Measurements from ENCODE around the gene CAPN12. TPM values are rescaled to one million over a fixed set of nuclear protein-coding genes. Genes with fewer than 3 reads are reported as not detected.

CAPN12 gene
- polyA plus RNA-seq, 3 donors = 1.8 TPM; not detected in 2

GRCh38 chr19:38718747-38719543 lies 25.3 kb downstream of the CAPN12 start:
- Histone ChIP-seq H3K79me2 (ENCODE audit: insufficient read depth, low read length) (no peaks in the 10 kb centered on the region), H3K4me2 (replicated peaks; ENCODE audit: extremely low read depth, low read length, poor library complexity, severe bottlenecking) (no peak overlapping the region), H3K27me3 (ENCODE audit: control insufficient read depth in 2 of 2, insufficient read depth in 2 of 2, low read length in 2 of 2) (no peaks in the 10 kb centered on the region), H3K36me3 (replicated peaks in 1 of 2; ENCODE audit: control insufficient read depth in 1 of 2, insufficient read depth in 2 of 2, low read length in 2 of 2) (peaks cover 91 to 100% of the 10 kb centered on the region in 2 donors), H4K20me1 (ENCODE audit: insufficient read depth, low read length) (peaks cover 16% of the 10 kb centered on the region), H3K9me3 (replicated peaks in 1 of 2; ENCODE audit: control insufficient read depth in 1 of 2, insufficient read depth in 1 of 2, low read length in 2 of 2) (no peaks in the 10 kb centered on the region), H2AFZ (ENCODE audit: insufficient read depth, low read depth, low read length, poor library complexity, severe bottlenecking) (no peak overlapping the region), H3K9ac (ENCODE audit: insufficient read depth, low read length, poor library complexity, severe bottlenecking) (no peak overlapping the region), H3K27ac (ENCODE audit: low read depth in 1 of 2, low read length in 2 of 2) (peak overlapping the region in 1 of 2 donors; percentile 20), H3K4me3 (replicated peaks in 1 of 3; ENCODE audit: low read depth in 2 of 3, low read length in 3 of 3) (no peak overlapping the region), H3K4me1 (ENCODE audit: control insufficient read depth in 1 of 2, insufficient read depth in 2 of 2, low read length in 2 of 2) (no peaks in the 10 kb centered on the region)
- no peak for TF ChIP-seq CTCF (IDR thresholded peaks at IDR 0.05)
- 84% methylated on average over 23 of the region's 24 CpGs for WGBS (ENCODE audit: insufficient coverage)
- H3K27me3 Mint-ChIP-seq (ENCODE audit: low read depth in 3 of 3) = peaks cover 0 to 1% (median 0%) of the 10 kb centered on the region in 3 donors
- no peaks in the 10 kb centered on the region for H3K9me3 Mint-ChIP-seq
- intact Hi-C loops (cut with micrococcal nuclease) = no loop called here
- no peaks in the 10 kb centered on the region for H3K4me1 Mint-ChIP-seq
- DNase-seq = no peak
- H3K4me3 Mint-ChIP-seq = no peak overlapping the region
- peak overlapping the region in 3 of 7 donors; percentile 42 to 69 (median 65) for H3K27ac Mint-ChIP-seq
- peaks cover 84 to 98% of the 10 kb centered on the region in 2 donors for H3K36me3 Mint-ChIP-seq

GRCh38 chr19:38717855-38718254 lies 26.4 kb downstream of the CAPN12 start:
- intact Hi-C loops (cut with micrococcal nuclease) = no loop called here
- H4K20me1 ChIP-seq (ENCODE audit: insufficient read depth, low read length) = peaks cover 15% of the 10 kb centered on the region
- no peak overlapping the region for H2AFZ ChIP-seq (ENCODE audit: insufficient read depth, low read depth, low read length, poor library complexity, severe bottlenecking)
- peaks cover 88 to 100% of the 10 kb centered on the region in 2 donors for H3K36me3 ChIP-seq (replicated peaks in 1 of 2; ENCODE audit: control insufficient read depth in 1 of 2, insufficient read depth in 2 of 2, low read length in 2 of 2)
- Mint-ChIP-seq H3K27ac (no peak overlapping the region), H3K4me3 (no peak overlapping the region), H3K9me3 (no peaks in the 10 kb centered on the region), H3K4me1 (no peaks in the 10 kb centered on the region), H3K36me3 (peaks cover 82 to 98% of the 10 kb centered on the region in 2 donors), H3K27me3 (ENCODE audit: low read depth in 3 of 3) (no peaks in the 10 kb centered on the region)
- no peak overlapping the region for H3K4me2 ChIP-seq (replicated peaks; ENCODE audit: extremely low read depth, low read length, poor library complexity, severe bottlenecking)
- no peaks in the 10 kb centered on the region for H3K9me3 ChIP-seq (replicated peaks in 1 of 2; ENCODE audit: control insufficient read depth in 1 of 2, insufficient read depth in 1 of 2, low read length in 2 of 2)
- H3K4me1 ChIP-seq (ENCODE audit: control insufficient read depth in 1 of 2, insufficient read depth in 2 of 2, low read length in 2 of 2) = no peaks in the 10 kb centered on the region
- no peaks in the 10 kb centered on the region for H3K79me2 ChIP-seq (ENCODE audit: insufficient read depth, low read length)
- TF ChIP-seq CTCF (IDR thresholded peaks at IDR 0.05) = no peak
- no peaks in the 10 kb centered on the region for H3K27me3 ChIP-seq (ENCODE audit: control insufficient read depth in 2 of 2, insufficient read depth in 2 of 2, low read length in 2 of 2)
- no peak overlapping the region for H3K27ac ChIP-seq (ENCODE audit: low read depth in 1 of 2, low read length in 2 of 2)
- no peak overlapping the region for H3K9ac ChIP-seq (ENCODE audit: insufficient read depth, low read length, poor library complexity, severe bottlenecking)
- no peak overlapping the region for H3K4me3 ChIP-seq (replicated peaks in 1 of 3; ENCODE audit: low read depth in 2 of 3, low read length in 3 of 3)
- DNase-seq = no peak
- 98% methylated on average over 10 of the region's 11 CpGs for WGBS (ENCODE audit: insufficient coverage)
